HG02610 (cell line): ENCODE measurements around the gene CHCHD1.
"Not testable (repeated sequence)": the region's sequence is repeated elsewhere in the genome, so short reads cannot be mapped to it uniquely, and the experiment has no call there.

Source experiments
- ATAC-seq: cut with Tn5 transposase; IDR thresholded peaks from one replicate; pipeline ENCODE4 v1.9.1; 2021; ENCODE audit warnings: mild to moderate bottlenecking, moderate library complexity; ENCODE audit not compliant: unreplicated experiment

CHCHD1 gene

DNA sequence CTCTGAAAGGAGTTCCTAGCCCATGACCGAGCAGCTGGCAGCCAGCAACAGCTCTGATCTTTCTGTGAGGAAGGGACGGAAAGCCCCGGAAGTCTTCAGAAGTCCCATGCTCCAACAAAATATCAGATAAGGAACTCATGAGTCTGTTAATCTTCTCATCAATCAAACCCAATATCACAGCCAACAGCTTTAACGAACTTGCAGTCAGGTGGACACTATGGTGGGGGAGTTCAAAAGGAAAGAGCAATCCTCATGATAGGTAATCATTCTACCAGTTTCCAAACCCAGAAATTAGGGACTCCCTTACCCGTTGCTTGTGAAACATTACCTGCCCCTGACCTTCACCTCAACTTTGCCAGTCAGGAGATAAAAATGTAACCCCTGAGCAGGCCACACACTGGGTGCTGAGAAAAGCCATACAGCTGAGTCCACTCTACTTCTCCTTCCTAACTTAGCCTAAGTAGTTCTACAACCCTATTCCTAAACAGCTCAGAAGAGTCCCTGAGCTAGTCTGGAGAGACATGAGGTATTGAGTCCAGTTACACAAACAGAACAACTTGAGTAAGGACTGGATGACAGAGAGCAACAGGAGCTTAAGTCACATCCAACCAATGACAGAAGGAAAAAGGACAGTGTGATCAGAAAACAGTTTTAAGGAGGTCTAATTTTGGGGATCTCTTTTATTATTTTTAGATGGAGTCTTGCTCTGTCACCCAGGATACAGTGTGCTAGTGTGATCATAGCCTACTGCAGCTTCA lies 27.4 kb downstream of the CHCHD1 start:
- ATAC-seq: no peak

DNA sequence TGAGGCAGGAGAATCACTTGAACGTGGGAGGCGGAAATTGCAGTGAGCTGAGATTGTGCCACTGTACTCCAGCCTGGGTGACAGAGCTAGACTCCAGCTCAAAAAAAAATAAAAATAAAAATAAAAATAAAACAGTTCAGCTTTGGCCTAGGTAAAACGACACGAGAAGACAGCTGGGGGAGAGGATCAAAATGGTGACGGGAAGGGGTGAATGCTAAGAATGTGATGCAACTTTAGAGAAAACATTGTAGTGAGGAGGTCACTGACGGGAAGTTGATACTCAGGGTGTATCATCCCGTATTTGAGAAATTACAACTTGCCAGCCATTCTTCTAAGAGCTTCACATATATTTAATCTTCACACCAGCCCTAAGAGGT lies 28.5 kb downstream of the CHCHD1 start:
- no peak for ATAC-seq

DNA sequence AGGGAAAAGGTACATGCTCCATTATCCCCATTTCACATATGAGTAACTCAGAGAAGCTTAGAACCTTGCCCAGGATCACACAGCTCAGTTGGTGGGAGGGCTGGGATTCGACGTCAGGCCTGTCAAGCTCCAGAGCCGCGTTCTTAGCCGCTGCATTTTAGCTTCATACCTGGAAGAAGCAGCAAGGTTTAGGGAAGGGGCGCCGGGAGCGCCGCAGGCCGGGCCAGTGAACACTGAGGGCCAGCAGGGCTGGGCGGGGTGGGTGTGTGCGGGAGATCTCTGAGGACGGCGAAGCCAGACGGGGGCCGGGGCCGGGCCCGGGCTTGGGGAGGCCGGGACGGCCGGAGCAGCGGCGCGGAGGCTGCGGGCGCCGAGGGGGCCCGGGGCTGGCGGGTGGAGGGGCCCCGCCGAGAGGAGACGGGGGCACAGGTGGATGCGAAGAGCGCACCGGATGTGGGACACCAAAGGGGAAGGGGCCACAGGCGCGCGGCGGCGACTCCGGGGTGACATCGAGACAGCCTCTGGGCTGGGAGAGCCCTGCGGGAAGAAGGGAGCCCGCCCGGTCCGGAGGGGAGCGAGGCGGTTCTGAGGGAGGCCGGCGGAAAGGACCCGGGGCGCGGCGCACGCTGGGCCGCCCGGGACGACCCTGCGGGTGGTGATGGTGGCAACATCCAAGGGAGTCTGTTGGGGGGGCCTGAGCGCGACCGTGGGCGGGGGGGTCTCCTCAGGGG lies 29.1 kb downstream of the CHCHD1 start:
- peak; percentile 27 for ATAC-seq

DNA sequence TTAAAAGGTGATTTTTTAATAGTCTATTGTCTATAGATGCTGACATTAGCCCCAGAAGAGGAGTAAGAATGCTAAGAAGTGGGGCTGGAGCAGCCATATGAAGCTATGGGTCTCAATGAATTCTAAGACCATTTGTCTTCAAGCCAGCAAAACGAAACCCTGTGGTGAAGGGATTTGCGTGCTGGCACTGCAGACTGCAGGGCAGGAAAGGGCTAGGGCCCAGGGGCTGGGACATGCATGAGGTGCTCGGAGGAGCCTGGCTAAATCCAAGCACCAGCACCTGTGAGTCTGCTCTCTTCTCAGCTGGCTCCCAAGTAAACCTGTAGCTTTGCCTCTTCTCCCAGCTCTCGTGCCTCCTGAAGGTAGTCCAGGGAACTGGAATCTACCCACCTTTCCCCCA lies 30.8 kb downstream of the CHCHD1 start:
- no peak for ATAC-seq

DNA sequence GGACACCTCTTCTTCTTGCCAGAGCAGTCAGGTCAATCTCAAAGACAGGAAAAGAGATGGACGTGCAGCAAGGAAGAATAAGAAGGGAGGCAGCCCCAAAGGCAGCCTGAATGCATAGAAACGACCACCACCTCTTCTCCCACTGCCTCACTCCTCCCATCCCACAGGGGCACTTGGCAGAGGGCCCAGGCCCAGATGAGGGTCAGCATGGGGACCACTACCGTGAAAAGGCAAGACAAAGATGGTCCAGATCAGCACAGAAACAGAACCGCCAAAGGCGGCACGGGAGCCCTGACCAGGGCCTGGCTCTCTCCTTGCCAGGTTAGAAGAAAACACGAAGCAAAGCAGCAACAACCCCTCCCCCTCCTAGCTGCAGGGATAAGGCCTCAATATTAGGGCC lies 31.5 kb downstream of the CHCHD1 start:
- ATAC-seq: no peak

DNA sequence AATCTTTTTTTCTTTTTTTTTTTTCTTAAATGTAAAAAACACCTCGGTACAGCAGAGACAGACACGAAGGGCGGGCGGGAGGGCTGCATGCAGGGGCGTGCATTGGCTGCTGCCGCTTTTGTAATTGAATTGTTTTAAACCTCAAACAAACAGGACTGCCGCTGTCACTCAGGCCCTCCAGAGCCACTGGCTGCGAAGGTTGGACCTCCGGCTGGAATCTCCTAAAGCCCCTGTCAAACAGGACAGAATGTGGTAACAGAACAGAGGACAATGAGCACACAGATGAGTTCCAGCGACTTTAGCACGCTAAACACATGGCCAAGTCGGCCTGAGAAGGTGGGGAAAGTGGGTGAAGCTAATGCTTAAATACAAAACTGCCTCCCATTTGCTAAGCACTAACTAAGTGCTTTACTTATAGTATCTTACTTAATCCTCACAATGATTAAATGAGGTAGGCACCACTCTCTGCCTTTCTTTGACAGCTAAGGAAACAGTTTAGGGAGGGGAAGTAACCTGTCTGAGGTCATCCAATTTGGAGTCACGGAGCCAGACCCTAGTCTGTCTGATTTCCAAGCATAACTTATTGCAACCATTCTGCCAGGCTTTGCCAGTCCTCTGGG lies 32.5 kb downstream of the CHCHD1 start:
- no peak for ATAC-seq

DNA sequence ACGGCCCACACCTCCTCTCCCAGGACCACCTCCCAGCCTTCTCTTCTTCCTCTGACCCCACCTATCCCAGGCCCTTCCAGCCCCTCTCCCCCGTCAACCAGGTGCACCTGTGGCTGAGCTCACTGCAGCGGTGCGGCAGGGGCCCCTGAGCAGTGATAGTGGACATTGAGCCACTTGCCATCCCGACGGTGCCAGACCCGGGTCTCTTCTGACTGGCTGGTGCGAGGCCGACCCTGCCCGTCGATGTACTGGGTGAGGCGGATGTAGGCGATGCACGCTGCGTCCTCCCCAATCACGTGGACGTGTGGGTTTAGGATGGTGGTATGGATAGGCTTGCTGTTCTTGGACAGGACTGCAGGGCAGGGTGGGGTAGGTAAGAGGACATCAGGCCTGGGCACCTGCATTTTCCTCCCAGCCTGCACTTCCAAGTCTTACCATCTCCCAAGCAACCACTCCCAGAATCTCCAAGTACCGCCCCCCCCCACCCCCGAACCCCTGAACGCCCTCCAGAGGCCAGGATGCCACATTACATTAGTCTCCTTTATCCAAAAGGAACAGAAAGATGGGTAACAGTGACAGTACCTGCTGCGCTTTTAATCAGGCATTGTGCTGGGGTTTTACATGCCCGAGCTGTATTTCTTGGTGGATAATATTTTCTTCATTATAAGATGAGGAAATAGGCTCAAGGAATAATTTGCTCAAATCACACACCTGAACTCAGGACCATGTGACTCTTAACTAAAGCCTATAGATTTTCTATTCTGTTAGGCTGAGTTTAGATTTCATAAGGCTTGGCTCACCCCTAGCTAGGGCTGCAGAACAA lies 33.3 kb downstream of the CHCHD1 start:
- no peak for ATAC-seq

DNA sequence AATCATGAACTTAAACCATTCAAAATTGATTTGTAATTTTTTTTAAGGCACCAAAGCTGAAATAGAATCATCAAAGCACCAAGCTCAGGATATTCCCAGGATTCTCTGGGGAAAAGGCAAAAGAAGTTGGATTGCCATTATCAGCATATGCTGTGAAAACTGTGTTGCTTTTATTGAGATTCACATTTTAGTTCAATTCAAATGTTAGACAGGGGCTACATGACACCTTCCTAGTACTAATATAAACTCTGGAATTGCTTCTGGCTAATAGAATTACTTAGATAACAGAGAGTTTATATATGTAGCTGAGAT lies 33.8 kb downstream of the CHCHD1 start:
- ATAC-seq: no peak

DNA sequence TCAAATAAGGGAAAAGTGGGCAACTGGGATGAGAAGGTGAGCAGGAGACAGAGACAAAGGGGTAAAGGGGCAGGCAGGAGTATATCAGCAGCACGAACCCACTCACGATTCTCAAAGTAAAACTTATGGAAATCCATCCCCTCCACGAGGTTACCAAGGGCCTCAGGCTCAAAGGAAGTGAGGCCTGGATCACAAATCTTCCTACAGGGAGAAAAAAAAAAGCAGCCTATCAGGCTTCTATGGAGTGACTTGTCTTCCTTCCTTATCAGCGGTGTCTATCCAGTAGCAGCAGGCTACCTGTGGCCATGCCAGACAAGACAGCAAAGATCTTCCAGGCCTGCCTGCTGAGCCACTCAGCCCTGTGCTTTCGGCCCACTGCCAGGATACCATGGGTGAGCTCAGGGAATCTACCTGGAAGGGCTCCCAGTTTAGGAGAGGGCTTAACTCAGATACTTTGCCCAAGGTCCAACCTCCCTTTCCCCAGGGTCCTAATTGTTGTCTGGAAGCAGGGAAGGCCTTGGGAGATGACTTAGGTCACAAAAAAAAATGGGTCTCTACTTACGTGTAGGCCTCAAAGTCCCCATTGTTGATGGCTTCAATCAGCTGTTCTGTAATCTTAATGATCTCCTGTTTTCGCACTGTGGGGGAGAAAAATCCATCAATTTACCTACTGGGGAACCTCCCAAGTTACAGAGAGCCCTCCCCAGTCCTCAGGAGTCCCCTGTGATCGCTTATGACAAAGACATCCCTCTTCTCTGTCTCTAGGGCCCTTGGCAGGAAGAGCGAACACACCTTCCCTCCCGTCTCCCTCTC lies 35.3 kb downstream of the CHCHD1 start:
- no peak for ATAC-seq

DNA sequence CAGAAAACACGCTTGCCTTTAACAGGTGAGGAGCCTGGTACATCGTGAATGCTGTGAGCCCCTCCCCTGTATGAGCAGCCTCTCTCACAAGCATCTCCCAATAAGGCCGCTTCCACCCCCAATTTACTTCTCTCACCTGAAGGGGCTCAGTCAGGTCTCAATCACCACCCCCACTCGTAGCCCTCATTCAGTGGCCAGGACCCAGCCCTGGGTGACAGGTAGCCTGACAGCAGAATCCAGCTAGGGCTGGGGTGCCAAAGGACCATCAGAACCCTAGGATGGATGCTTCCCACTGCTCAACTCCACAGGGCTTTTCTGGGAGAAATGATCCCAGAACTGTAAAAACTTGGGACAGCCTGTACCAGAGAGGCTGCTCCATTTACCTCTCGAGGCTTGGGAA lies 36.0 kb downstream of the CHCHD1 start:
- no peak for ATAC-seq

DNA sequence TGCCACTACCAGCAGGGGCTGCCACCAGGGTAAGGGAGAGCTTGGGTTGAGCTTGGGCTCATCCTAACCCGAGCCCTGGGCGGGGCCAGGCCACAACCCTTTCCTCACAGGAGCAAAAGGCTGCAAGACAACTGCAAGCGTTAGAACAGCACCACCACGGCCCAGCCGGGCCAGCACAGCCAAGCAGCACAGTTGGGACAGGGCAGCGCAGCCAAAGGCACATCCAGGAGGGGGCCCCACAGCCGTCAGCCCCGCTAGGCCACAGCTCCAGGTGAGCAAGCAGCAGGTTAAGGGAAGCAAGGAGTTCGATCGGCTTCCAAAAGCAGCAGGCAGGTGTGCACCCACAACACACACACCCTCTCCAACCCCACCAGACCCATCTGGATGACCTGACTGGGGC lies 36.6 kb downstream of the CHCHD1 start:
- ATAC-seq: no peak

DNA sequence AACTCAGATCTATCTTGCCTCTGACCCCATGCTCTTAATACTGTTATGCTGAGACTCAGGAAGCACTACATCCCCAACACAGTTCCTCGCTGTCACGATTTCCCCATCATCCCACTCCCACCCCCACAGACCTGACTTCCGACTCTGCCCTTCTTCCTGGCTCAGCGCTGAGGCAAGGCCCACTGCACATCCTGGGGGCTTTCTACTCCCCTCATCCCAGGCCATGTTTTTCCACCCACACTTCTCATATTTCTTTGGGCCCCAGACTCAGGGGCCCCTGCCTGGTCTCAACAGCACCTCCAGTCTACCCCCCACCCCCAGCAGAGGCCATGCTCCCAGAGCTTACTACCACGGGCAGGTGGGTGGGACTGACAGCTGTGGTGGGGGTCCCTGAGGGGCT lies 37.2 kb downstream of the CHCHD1 start:
- no peak for ATAC-seq

DNA sequence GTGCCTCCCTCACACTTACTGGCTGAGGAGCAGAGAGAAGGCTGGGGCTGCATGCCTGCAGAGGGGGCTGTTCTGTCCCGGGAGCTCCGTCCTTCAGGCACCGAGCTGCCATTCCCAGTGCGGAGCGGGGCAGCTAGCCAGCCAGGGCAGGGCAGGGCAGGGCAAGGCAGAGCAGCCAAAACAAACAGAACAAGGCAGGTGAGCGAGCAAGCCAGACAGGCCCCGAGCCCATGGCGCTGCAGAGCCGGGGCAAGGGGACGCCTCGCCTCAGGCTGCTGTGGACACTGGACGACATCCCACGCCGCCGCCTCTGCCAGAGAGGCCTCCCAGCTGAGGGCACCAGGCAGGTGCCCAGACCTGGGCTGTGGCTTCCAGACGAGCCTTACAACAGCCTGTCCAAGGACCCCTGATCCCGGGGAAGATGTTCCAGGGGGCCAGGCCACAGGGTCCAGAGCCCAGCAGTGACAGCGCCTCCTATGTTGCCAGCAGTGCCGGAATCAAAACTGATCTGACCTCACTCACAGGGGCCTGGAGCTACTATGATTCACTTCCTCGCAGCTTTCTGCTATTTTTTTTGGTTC lies 37.8 kb downstream of the CHCHD1 start:
- ATAC-seq: no peak

DNA sequence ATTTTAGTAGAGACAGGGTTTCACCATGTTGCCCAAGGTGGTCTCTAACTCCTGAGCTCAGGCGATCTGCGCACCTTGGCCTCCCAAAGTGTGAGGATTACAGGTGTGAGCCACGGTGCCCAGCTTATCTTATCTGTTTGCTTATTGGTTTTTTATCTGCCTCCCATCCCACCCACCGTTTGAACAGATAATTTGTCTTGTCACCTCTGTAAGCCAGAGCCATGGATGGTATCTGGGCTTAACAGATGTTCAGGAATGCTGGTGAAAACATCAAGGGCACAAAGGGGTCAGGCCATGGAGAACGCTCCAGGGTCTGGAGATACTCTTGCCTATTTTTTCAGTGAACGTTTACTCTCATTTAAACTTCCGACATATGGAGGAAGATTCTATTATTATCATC lies 41.5 kb downstream of the CHCHD1 start:
- no peak for ATAC-seq

DNA sequence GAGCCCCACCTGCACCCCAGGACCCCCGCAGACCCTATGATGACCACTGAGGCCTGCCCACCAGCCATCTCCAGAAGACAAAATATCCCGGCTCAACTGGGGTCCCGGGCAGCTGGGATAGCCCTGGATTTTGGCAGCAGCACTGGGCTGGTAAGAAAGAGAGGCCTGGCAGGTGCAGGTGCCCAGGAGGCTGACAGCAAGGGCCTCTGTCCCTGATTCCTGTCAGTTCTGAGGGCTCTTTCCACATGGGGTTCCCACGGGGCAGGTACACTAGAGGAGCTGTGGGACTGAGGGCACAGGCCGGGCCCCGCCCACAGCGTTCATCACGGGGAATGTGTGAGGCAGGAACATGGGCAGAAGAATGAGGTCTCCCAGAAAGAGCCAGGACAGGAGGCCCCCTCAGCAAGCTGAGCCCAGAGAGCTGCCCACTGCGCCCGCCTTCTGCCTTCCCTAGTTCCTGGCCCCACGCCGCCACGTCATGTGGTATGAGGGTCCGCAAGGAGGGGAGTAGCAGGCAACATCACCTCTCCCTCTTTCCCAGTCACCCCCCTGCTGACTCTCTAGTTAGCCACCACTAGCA lies 42.4 kb downstream of the CHCHD1 start:
- ATAC-seq: no peak

DNA sequence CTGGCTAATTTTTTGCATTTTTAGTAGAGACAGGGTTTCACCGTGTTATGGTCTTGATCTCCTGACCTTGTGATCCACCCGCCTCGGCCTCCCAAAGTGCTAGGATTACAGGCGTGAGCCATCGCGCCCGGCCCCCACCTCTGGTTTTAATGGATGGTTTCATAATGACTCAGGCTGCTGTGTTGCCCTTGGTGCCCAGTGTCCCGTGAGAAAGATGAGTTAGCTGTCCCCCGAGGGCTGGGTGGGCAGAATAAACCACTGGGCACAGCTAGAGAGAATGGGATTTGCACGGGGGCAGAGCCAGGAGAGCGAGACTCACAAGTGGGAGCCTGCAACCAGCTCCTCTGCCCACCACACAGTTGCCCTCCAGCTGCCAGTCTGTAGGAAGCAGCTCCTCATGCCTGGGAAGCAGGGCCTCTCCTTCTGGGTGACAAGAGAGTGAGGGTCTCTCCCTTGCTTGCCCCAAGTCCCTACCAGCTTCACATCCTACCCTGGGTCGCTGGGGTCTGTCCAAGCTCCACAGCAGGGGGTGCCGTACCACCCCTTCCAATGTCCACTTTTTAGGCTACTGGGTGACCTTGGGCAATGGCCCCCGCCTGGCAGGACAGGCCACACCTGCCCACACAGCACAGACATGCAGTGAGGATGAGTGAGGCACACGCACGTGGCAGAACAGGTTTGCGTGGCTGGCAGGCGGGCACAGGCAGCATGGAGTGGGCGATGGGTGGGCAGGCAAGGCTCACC lies 45.7 kb downstream of the CHCHD1 start:
- no peak for ATAC-seq

DNA sequence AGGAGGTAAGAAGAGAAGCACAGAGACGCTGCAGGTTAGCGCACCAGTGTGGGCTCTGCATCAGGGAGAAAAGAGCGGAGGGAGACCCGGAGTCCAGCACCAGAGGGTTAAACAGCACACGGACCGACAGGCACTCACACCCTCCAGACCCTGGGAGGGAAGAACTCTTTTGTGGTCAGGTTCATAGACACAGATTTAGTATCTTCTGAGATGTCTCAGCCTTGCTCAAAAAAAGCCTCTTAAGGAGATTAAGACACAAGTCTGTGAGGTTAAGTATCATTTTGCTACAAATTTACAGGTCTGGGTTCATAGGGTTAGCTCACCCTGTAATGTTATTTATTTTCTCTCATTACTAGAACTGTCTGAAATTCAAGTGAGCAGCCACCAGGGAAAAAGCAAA lies 46.3 kb downstream of the CHCHD1 start:
- no peak for ATAC-seq

DNA sequence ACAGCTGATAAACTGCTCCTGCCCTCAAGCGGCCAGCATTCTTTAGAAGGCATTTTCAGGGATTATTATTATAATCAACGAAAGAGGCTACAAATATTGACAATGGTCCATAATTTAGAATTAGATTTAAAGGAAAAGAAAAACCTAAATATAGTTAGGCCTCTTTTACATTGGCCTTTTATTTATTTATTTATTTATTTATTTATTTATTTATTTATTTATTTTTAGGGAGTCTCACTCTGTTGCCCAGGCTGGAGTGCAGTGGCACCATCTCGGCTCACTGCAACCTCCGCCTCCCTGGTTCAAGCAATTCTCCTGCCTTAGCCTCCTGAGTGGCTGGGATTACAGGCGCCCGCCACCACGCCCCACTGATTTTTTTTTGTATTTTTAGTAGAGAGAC lies 47.2 kb downstream of the CHCHD1 start:
- ATAC-seq: not testable (repeated sequence)
